ENCODE data around the gene NRDE2. TPM values are rescaled to one million over a fixed set of nuclear protein-coding genes. Genes with fewer than 3 reads are reported as not detected.
A peak's percentile ranks its signal among the peaks of the same experiment; 100 is the strongest.

The NRDE2 gene
- total and polyA plus RNA-seq, 8 donors = 17.4 to 25.7 (median 21.5) TPM

- Histone ChIP-seq H3K27me3 (no peaks in the 10 kb centered on the region), H3K9me3 (no peaks in the 10 kb centered on the region), H3K4me3 (no peak overlapping the region), H3K36me3 (peaks cover 0 to 55% of the 10 kb centered on the region in 2 donors), H3K27ac (peak overlapping the region in 1 of 2 donors; percentile 79), H3K4me1 (peaks cover 0 to 51% of the 10 kb centered on the region in 2 donors)
- intact Hi-C loops (cut with DNase I) = no loop called here
- ATAC-seq = peak; percentile 55
- no peak for TF ChIP-seq CTCF (IDR thresholded peaks at IDR 0.05)
- peak in 2 of 4 donors; percentile 72 to 83 for DNase-seq
Observed at GRCh38 chr14:90299408-90299807, 32.3 kb downstream of the NRDE2 start.

DNA sequence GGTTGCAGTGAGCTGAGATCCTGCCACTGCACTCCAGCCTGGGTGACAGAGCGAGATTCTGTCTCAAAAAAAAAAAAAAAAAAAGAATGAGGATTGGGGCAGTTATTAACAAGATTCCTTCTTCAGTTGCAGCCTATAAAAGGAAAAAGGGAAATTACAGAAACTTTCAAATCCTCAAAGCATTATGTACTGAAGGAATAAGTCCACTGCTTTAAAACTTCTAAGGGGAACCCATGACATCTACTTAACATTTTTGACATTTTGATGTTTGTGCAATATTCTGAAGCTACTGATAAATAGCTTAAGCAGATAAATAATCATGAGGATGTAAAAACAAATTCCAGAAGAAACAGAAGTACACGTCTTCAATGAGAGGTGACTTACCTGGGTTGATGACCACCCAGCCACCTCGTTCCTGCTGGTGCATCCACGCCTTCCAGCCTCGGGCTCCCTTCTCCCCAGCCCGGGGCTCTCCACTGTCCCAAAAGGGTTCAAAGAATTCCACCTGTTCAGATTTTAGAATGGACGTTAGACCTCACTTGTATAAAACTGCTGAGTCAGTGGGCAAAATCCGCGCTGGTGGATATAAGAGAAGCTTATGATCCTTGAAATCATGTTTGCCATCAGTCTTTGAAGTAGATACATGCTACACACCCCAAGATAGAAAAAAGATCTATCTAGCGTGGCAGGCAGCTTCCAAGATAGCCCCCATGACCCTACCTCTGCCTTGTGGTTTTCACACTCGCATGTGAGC lies 33.7 kb downstream of the NRDE2 start:
- H3K9me3 ChIP-seq = no peaks in the 10 kb centered on the region
- peak overlapping the region in 1 of 2 donors; percentile 89 for H3K27ac ChIP-seq
- intact Hi-C loops (cut with DNase I) = no loop called here
- DNase-seq (no peak), ATAC-seq (no peak)
- TF ChIP-seq CTCF (IDR thresholded peaks at IDR 0.05) = no peak
- no peaks in the 10 kb centered on the region for H3K27me3 ChIP-seq
- H3K4me3 ChIP-seq = no peak overlapping the region
- peaks cover 0 to 58% of the 10 kb centered on the region in 2 donors for H3K4me1 ChIP-seq
- H3K36me3 ChIP-seq = peaks cover 0 to 49% of the 10 kb centered on the region in 2 donors

- intact Hi-C loops (cut with DNase I) = no loop called here
Observed at GRCh38 chr14:90296641-90297040, 35.1 kb downstream of the NRDE2 start.

DNA sequence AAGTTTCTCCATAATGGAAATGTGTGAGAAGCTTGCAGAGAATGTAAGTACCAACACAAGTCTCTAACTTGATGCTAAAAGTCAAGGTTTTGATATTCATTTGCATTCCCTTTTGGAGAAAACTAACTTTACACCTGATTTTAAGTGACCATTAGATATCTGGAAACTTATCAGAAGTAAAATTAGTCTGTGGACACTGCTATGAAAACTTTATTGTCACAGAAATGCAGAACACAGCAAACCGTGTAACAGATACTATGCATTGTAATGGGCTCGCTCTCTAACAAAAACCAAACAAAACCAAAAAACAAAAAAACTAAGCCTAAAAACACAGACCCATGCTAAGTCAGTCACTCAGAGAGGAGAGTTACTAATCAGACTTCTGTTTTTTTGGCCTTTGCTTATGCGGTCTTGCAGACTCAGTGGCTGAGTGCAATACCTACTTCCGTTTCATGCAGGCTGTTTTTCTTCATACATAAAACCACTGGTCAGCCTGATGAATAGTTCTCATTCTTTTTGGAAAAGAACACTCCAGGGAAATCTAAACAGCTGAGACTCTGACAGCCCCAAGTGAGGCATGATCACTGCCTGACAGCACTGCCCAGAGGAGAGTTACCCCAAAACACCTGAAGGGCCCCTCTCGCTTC lies 35.7 kb downstream of the NRDE2 start:
- Histone ChIP-seq H3K36me3 (peaks cover 0 to 58% of the 10 kb centered on the region in 2 donors), H3K9me3 (no peaks in the 10 kb centered on the region), H3K27me3 (no peaks in the 10 kb centered on the region), H3K4me1 (peaks cover 0 to 46% of the 10 kb centered on the region in 2 donors), H3K4me3 (no peak overlapping the region), H3K27ac (peak overlapping the region in 1 of 2 donors; percentile 89)
- ATAC-seq = peak; percentile 49
- no peak for TF ChIP-seq CTCF (IDR thresholded peaks at IDR 0.05)
- DNase-seq = no peak
- intact Hi-C loops (cut with DNase I) = no loop called here

More at GRCh38 chr14:90296641-90297040, 35.1 kb downstream of the NRDE2 start:
- DNase-seq (no peak), ATAC-seq (no peak)
- Histone ChIP-seq H3K27ac (peak overlapping the region in 1 of 2 donors; percentile 89), H3K4me3 (no peak overlapping the region), H3K27me3 (no peaks in the 10 kb centered on the region), H3K4me1 (peaks cover 0 to 53% of the 10 kb centered on the region in 2 donors), H3K9me3 (no peaks in the 10 kb centered on the region), H3K36me3 (peaks cover 0 to 52% of the 10 kb centered on the region in 2 donors)
- no peak for TF ChIP-seq CTCF (IDR thresholded peaks at IDR 0.05)

DNA sequence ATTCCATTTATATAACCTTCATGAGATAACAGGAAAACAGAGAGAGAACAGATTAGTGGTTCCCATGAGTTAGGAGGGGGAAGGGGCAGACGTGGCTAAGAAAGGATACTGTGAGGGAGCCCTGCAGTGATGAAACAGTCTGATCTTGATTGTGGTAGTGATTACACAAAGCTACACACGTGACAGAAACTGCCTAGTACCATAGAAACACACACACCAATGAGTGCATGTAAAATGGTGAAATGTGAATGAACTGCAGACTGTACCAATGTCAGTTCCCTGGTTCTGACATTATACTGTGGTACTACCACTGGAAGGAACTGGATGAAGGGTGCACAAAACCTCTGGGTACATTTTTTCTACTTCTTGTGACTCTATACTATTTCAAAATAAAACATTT lies 36.9 kb downstream of the NRDE2 start:
- Histone ChIP-seq H3K36me3 (peaks cover 0 to 67% of the 10 kb centered on the region in 2 donors), H3K27ac (peak overlapping the region in 1 of 2 donors; percentile 89), H3K4me1 (peaks cover 0 to 38% of the 10 kb centered on the region in 2 donors), H3K9me3 (no peaks in the 10 kb centered on the region), H3K4me3 (no peak overlapping the region), H3K27me3 (no peaks in the 10 kb centered on the region)
- DNase-seq (no peak), ATAC-seq (peak; percentile 25)
- no peak for TF ChIP-seq CTCF (IDR thresholded peaks at IDR 0.05)
- intact Hi-C loops (cut with DNase I) = no loop called here

Data from left lung (tissue), 10 donors.